Gastrocnemius medialis (tissue), 4 donors: ENCODE results near the gene SDK2.

Source experiments
- POLR2A ChIP-seq, 2 donors: fragments of 450-650 bp; IDR thresholded peaks; one replicate each; pipeline ENCODE4 v1.6.1; 2017; ENCODE audit warnings: antibody characterized with exemption in 2 of 2, mild to moderate bottlenecking in 2 of 2, moderate library complexity in 2 of 2
- TF ChIP-seq, protein P1 (sequence below), 5 experiments: fragments of 450-650 bp in 3 of 5; fragments of 200-600 bp in 2 of 5; sonication (generic) in 2 of 5; IDR thresholded peaks in 4 of 5; conservative IDR thresholded peaks in 1 of 5; 1 replicate in 4 of 5; 2 replicates in 1 of 5; pipeline ENCODE4 v1.5.1; 2016 to 2019; ENCODE audit warnings: antibody characterized with exemption in 5 of 5, mild to moderate bottlenecking in 3 of 5, moderate library complexity in 3 of 5

DNA sequence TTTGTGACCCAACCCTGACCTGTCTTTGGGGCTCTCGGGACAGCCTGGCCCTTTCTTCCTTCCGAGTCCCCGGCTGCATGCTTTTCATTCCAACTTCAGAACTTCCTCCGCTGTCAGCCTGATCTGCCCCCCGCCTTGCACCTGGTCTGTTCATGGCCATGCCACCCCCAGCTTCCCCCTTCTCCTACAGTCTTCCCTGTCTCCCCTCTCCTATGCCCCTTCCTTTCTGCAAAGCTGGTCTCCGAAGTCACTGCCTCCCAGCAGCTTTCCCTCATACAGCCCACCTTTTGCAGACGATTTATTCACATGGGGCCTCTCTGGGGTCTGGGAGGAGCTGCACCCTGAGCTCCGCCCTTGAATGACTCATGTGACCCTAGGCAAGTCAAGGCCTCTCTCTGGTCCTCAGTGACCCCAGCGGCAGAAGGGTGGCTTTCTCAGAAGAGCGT lies 47.1 kb upstream of the SDK2 start:
- TF ChIP-seq, protein P1, sequence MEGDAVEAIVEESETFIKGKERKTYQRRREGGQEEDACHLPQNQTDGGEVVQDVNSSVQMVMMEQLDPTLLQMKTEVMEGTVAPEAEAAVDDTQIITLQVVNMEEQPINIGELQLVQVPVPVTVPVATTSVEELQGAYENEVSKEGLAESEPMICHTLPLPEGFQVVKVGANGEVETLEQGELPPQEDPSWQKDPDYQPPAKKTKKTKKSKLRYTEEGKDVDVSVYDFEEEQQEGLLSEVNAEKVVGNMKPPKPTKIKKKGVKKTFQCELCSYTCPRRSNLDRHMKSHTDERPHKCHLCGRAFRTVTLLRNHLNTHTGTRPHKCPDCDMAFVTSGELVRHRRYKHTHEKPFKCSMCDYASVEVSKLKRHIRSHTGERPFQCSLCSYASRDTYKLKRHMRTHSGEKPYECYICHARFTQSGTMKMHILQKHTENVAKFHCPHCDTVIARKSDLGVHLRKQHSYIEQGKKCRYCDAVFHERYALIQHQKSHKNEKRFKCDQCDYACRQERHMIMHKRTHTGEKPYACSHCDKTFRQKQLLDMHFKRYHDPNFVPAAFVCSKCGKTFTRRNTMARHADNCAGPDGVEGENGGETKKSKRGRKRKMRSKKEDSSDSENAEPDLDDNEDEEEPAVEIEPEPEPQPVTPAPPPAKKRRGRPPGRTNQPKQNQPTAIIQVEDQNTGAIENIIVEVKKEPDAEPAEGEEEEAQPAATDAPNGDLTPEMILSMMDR (IDR thresholded peaks at IDR 0.05 in 4 of 5, conservative IDR thresholded peaks at IDR 0.05 in 1 of 5), result no peak
- TF ChIP-seq POLR2A (IDR thresholded peaks at IDR 0.05), result no peak
